Ishikawa (cell line): Measurements from ENCODE around the gene KIF9.

Source experiments
- CEBPB ChIP-seq: IDR thresholded peaks from 2 replicates; pipeline ENCODE4 v1.6.1; 2012
- CREB1 ChIP-seq: IDR thresholded peaks from 2 replicates; pipeline ENCODE4 v1.6.1; 2012; ENCODE audit warnings: low read depth
- EGR1 ChIP-seq: IDR thresholded peaks from 2 replicates; pipeline ENCODE4 v1.6.1; 2012
- EP300 ChIP-seq: IDR thresholded peaks from 2 replicates; pipeline ENCODE4 v1.6.1; 2012; ENCODE audit warnings: borderline replicate concordance
- FOXM1 ChIP-seq: IDR thresholded peaks from 2 replicates; pipeline ENCODE4 v1.6.1; 2012; ENCODE audit warnings: low read depth, borderline replicate concordance
- NFIC ChIP-seq: IDR thresholded peaks from 2 replicates; pipeline ENCODE4 v1.6.1; 2012
- RAD21 ChIP-seq: IDR thresholded peaks from 2 replicates; pipeline ENCODE4 v1.6.1; 2012; ENCODE audit warnings: low read depth
- TAF1 ChIP-seq: IDR thresholded peaks from 2 replicates; pipeline ENCODE4 v1.6.1; 2012; ENCODE audit warnings: low read depth, mild to moderate bottlenecking
- TCF12 ChIP-seq: IDR thresholded peaks from 2 replicates; pipeline ENCODE4 v1.6.1; 2012; ENCODE audit warnings: low read depth
- TEAD4 ChIP-seq: IDR thresholded peaks from 2 replicates; pipeline ENCODE4 v1.6.1; 2012
- YY1 ChIP-seq: IDR thresholded peaks from 2 replicates; pipeline ENCODE4 v1.6.1; 2012; ENCODE audit warnings: low read depth
- ZBTB7A ChIP-seq: IDR thresholded peaks from 2 replicates; pipeline ENCODE4 v1.6.1; 2012; ENCODE audit warnings: low read depth
- TF ChIP-seq, protein P1 (sequence below): IDR thresholded peaks from 2 replicates; pipeline ENCODE4 v1.6.1; 2012
- TF ChIP-seq, protein P2 (sequence below): IDR thresholded peaks from 2 replicates; pipeline ENCODE4 v1.6.1; 2012; ENCODE audit warnings: low read depth, mild to moderate bottlenecking
- TF ChIP-seq, protein P3 (sequence below): IDR thresholded peaks from 2 replicates; pipeline ENCODE4 v1.6.1; 2012

The KIF9 gene

DNA sequence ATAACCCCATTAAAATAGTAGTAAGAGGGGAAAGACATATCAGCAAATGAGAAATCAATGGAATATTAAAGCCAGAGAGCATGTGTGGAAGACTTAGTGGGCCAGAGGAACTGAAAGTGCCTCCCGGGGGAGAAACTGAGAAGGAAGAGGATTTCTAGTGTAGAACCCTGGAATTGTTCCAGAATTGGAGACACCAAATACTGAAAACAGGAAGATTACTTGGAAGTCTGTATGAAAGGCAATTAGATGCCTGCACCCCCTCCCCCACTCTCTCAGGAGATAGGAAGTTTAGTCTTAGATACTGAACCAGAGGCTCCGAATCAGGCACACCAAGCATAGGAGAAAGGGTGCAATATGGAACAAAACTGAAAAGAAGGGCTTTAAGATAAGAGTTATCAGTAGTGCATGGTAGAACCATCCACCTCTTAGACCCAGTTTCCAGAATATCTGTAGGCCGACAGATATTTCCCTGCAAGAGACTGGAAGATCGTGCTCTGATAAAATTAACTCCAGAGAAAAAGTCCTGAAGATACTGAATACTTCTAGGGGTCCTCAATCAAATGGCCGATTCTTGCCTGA, 32.6 kb upstream of the KIF9 start:
- no peak for TF ChIP-seq EP300
- TF ChIP-seq, protein P1, sequence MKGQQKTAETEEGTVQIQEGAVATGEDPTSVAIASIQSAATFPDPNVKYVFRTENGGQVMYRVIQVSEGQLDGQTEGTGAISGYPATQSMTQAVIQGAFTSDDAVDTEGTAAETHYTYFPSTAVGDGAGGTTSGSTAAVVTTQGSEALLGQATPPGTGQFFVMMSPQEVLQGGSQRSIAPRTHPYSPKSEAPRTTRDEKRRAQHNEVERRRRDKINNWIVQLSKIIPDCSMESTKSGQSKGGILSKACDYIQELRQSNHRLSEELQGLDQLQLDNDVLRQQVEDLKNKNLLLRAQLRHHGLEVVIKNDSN = no peak
- no peak for TF ChIP-seq CREB1
- no peak for TF ChIP-seq CEBPB
- TF ChIP-seq, protein P2, sequence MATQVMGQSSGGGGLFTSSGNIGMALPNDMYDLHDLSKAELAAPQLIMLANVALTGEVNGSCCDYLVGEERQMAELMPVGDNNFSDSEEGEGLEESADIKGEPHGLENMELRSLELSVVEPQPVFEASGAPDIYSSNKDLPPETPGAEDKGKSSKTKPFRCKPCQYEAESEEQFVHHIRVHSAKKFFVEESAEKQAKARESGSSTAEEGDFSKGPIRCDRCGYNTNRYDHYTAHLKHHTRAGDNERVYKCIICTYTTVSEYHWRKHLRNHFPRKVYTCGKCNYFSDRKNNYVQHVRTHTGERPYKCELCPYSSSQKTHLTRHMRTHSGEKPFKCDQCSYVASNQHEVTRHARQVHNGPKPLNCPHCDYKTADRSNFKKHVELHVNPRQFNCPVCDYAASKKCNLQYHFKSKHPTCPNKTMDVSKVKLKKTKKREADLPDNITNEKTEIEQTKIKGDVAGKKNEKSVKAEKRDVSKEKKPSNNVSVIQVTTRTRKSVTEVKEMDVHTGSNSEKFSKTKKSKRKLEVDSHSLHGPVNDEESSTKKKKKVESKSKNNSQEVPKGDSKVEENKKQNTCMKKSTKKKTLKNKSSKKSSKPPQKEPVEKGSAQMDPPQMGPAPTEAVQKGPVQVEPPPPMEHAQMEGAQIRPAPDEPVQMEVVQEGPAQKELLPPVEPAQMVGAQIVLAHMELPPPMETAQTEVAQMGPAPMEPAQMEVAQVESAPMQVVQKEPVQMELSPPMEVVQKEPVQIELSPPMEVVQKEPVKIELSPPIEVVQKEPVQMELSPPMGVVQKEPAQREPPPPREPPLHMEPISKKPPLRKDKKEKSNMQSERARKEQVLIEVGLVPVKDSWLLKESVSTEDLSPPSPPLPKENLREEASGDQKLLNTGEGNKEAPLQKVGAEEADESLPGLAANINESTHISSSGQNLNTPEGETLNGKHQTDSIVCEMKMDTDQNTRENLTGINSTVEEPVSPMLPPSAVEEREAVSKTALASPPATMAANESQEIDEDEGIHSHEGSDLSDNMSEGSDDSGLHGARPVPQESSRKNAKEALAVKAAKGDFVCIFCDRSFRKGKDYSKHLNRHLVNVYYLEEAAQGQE = no peak

DNA sequence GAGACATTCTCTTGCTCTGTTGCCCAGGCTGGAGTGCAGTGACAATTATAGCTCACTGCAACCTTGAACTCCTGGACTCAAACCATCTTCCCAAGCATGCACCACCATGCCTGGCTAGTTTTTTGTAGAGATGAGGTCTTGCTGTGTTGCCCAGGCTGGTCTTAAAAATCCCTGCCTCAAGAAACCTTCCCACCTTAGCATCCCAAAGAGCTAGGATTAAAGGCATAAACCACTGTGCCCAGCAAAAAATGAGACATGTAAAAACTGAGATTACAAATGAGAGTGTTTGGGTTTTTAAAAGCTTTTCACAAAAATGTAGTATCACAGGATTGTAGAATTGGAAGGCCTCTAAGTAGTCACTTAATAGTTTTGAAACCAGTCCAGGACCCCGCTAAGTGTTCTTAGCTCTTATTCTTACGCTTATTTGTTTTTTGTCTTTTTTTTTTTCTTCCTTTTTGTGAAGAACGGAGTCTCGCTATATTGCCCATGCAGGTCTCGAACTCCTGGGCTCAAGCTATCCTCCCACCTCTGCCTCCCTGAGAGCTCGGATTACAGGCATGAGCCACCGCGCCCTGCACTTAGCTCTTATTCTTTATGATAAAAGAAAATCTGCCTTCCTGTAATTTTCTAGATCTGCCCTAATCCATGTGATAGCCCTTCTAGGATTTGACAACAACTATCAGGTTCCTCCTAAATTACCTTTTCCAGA, 31.6 kb upstream of the KIF9 start:
- no peak for TF ChIP-seq TEAD4
- TF ChIP-seq, protein P2 = no peak
- TF ChIP-seq TCF12 = no peak
- no peak for TF ChIP-seq TAF1
- no peak for TF ChIP-seq YY1
- TF ChIP-seq, protein P1 = no peak
- TF ChIP-seq CREB1 = no peak
- no peak for TF ChIP-seq EP300
- TF ChIP-seq EGR1 = no peak
- TF ChIP-seq, protein P3, sequence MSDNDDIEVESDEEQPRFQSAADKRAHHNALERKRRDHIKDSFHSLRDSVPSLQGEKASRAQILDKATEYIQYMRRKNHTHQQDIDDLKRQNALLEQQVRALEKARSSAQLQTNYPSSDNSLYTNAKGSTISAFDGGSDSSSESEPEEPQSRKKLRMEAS = no peak
- TF ChIP-seq FOXM1 = no peak
- no peak for TF ChIP-seq NFIC
- no peak for TF ChIP-seq ZBTB7A
- no peak for TF ChIP-seq CEBPB

DNA sequence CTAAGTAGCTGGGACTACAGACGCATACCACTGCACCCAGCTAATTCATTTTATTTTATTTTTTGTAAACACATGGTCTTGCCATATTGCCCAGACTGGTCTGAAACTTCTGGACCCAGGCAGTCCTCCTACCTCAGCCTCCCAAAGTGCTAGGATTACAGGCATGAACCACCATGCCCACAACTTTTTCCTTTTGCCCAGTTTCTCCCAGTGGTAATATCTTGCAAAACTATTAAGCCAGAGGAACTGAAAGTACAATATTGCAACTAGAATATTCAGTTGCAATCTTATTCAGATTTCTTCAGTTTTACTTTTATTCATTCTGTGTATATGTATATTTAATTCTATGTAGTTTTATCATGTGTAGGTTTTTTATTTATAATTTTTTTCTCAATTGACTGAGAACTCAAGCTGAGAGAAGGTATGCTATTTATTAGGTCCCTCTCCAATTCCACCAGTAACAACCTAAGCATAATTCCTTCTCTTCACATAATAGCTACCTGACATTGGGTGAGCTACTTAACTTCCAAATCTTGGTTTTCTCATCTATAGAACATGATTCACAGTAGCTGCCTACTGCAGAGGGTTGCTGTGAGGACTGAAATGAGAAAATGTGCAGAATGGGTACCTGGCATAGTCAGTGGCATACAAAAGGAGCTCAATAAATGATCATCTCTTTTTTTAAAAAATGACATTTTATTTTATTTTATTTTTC, 30.9 kb upstream of the KIF9 start:
- TF ChIP-seq EP300 (no peak), NFIC (no peak), CREB1 (no peak), ZBTB7A (no peak), CEBPB (no peak), RAD21 (no peak), TCF12 (no peak), FOXM1 (no peak), TEAD4 (no peak), EGR1 (no peak)
- TF ChIP-seq, protein P2 = no peak
- TF ChIP-seq, protein P3 = no peak
- TF ChIP-seq, protein P1 = no peak

DNA sequence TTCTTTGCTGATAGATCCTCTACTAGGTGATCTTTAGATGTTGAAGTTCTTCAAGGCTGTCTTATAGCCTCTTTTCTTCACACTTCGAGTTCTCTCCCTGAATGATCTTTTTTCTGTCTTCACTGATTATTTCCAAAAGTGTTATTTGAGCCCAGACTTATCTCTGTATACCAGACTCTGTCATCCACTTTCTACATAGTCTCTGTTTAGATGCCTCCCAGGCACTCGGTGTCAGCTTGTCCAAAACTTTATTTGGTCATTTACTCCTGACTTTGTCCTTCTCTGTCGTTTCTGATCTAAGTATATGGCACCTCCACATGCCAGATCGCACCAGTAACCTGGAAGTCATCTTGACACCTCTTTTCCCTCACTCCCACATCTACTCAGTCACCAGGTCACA, 27.8 kb upstream of the KIF9 start:
- TF ChIP-seq EGR1 = no peak
- TF ChIP-seq, protein P3 = no peak
- TF ChIP-seq, protein P2 = no peak
- TF ChIP-seq ZBTB7A = no peak
- TF ChIP-seq YY1 = no peak
- no peak for TF ChIP-seq RAD21
- no peak for TF ChIP-seq TAF1
- no peak for TF ChIP-seq CREB1
- TF ChIP-seq, protein P1 = no peak
- TF ChIP-seq NFIC = no peak
- TF ChIP-seq TEAD4 = no peak
- TF ChIP-seq FOXM1 = no peak
- no peak for TF ChIP-seq TCF12
